RPMI7951 (cell line): ENCODE results near the gene QRFP. TPM values are rescaled to one million over a fixed set of nuclear protein-coding genes. Genes with fewer than 3 reads are reported as not detected.

ENCODE experiments used
- DNase-seq: peaks from one replicate; pipeline ENCODE4 v3.0.0-alpha.2; 2012; ENCODE audit warnings: low read depth
- total RNA-seq: library from RNA; depleted of rRNA; stranded (reverse); fragments of >200 nt; shearing (Covaris generic); gene quantifications from 2 replicates; pipeline ENCODE4 v1.2.3, GENCODE V29; 2014

QRFP gene
- total RNA-seq, 1 experiment from 2014 or later = not detected

DNA sequence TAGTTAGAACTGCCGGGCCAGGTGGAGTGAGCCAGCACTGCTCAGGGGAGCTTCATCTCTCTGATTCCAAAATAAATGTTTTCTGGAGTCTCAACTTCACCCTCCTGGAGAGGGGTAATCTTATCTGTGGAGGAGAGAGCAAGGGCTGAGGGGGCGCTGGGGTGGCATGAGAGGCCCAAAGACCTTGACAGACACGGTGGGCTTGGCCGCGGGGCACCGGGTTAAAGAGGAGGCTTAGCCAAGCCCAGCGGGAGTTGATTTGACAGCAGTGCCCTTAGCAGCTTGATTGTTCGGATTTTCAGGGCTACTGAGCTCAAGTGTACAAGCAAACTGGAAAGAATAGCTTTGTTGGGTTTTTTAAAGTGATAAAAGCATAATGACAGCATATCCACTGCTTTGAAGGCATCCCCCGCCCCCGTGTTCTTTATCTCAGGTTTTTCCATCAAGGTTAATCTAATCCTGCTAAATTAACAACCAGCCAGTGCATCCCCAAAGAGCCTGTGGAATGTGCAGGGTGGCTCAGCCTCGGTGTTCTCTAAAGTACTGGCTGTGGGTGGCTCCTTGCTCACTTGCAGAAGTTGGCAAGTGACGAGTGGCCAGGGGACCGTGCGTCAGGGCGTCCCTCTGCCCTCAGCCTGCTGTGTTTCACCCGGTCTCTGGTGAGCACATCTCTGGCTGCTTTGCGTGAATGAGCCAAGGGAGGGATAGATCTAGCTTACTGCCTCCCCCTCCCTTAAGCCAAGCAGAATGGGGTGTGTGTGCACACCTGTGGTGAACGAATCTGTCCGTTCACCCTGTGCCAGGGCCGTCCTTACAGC is 5.5 kb downstream of the QRFP start:
- no peak for DNase-seq

DNA sequence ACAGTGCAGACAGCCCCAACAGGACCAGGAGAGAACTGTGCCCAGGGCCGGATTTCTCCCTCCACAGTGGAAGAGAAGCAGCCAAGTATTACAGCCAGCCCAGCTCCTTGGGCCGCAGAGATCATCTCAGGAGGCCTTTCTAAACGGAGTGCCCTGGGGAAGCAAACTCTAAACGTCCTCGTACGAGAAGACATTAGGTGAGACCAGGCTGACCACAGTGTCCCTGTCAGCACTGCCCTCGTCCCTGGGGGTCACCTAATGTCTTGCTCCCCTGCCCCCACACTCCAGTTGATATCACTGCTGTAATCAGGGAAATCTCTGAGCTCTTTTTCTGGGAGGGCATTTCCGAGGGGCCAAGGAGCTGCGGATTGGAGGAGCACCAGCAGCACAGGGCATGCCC is 6.5 kb downstream of the QRFP start:
- no peak for DNase-seq

DNA sequence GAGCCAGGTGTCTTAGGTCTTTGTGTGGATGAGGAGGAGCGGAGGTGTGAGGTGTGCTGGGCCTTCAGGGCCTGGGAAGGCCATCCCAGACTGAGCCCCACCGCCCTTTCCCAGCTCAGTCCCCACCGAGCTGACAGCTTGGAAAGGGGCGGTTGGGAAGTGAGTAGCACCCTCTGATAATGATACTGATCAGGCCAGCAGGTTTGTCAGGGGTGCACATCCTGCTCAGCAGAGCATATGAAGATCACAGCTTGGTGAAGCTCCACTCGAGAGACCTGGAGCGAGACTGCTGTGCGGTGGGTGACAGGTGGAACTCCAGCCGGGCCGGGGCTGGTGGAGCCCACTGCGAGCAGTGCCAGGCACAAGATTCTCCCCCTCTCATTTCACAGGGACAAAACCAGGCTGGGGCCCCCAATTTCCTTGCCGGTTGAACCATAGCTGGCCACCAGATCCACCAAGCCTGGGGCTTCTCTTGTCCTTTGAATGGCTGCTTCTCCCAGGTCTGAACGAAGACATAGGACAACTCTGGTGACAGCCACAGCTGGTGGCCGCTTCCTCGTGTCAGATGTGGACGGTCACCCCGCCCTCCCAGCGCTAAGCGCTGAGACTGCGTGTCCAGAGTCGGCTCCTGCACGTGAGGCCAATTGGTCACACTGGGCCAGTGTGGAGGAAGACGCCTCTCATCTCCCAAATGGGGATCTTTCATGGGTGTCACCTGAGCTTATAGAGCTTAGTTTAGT is 8.3 kb downstream of the QRFP start:
- no peak for DNase-seq

DNA sequence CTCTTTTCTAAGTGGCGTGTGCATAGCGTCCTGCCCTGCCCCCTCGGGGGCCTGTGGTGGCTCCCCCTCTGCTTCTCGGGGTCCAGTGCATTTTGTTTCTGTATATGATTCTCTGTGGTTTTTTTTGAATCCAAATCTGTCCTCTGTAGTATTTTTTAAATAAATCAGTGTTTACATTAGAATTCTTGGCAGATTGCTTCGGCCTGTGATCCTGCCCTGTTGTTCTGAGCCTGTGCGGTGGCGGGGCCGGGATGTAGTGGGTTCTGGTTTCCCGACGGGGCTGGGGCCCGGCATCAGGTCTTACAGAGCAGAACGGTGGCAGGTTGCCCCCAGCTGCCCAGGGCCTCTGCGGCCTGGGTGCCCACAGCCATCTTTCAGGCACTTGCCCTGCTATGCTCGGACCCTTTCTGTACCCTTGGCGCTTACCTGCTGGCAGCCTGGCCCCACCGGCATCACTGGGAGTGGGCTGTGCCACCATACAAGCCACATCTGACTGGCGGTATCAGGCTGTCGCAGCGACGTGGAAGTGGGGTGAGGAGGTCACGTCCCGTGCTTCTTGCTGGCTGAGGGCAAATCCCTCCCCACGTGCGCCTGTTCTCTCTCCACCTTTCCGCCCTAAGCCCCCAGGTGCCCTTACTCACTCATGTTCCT is 9.0 kb downstream of the QRFP start:
- no peak for DNase-seq

DNA sequence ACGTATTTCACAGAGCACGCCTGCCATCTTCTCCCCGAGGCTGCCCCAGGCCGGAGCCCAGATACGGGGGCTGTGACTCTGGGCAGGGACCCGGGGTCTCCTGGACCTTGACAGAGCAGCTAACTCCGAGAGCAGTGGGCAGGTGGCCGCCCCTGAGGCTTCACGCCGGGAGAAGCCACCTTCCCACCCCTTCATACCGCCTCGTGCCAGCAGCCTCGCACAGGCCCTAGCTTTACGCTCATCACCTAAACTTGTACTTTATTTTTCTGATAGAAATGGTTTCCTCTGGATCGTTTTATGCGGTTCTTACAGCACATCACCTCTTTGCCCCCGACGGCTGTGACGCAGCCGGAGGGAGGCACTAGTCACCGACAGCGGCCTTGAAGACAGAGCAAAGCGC is 9.6 kb downstream of the QRFP start:
- no peak for DNase-seq

DNA sequence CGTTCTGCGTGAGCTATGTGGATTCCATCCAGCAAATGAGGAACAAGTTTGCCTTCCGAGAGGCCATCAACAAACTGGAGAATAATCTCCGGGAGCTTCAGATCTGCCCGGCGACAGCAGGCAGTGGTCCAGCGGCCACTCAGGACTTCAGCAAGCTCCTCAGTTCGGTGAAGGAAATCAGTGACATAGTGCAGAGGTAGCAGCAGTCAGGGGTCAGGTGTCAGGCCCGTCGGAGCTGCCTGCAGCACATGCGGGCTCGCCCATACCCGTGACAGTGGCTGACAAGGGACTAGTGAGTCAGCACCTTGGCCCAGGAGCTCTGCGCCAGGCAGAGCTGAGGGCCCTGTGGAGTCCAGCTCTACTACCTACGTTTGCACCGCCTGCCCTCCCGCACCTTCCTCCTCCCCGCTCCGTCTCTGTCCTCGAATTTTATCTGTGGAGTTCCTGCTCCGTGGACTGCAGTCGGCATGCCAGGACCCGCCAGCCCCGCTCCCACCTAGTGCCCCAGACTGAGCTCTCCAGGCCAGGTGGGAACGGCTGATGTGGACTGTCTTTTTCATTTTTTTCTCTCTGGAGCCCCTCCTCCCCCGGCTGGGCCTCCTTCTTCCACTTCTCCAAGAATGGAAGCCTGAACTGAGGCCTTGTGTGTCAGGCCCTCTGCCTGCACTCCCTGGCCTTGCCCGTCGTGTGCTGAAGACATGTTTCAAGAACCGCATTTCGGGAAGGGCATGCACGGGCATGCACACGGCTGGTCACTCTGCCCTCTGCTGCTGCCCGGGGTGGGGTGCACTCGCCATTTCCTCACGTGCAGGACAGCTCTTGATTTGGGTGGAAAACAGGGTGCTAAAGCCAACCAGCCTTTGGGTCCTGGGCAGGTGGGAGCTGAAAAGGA is 10.9 kb downstream of the QRFP start:
- no peak for DNase-seq

DNA sequence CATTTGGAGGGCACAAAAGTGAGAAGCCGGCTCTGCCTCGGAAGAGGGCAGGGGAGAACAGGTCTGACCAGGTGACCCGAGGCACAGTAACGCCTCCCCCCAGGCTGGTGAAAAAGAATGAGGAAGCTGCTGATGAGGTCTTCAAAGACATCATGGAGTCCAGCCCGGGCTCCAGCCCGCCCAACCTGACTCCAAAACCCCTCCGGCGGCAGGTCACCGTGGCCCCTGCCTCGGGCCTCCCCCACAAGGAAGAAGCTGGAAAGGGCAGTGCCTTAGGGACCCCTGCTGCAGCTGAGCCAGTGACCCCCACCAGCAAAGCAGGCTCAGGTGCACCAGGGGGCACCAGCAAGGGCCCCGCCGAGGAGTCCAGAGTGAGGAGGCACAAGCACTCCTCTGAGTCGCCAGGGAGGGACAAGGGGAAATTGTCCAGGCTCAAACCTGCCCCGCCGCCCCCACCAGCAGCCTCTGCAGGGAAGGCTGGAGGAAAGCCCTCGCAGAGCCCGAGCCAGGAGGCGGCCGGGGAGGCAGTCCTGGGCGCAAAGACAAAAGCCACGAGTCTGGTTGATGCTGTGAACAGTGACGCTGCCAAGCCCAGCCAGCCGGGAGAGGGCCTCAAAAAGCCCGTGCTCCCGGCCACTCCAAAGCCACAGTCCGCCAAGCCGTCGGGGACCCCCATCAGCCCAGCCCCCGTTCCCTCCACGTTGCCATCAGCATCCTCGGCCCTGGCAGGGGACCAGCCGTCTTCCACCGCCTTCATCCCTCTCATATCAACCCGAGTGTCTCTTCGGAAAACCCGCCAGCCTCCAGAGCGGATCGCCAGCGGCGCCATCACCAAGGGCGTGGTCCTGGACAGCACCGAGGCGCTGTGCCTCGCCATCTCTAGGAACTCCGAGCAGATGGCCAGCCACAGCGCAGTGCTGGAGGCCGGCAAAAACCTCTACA is 11.8 kb downstream of the QRFP start:
- DNase-seq = no peak

DNA sequence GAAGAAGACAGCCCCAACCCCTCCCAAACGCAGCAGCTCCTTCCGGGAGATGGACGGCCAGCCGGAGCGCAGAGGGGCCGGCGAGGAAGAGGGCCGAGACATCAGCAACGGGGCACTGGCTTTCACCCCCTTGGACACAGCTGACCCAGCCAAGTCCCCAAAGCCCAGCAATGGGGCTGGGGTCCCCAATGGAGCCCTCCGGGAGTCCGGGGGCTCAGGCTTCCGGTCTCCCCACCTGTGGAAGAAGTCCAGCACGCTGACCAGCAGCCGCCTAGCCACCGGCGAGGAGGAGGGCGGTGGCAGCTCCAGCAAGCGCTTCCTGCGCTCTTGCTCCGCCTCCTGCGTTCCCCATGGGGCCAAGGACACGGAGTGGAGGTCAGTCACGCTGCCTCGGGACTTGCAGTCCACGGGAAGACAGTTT is 12.5 kb downstream of the QRFP start:
- DNase-seq = no peak

DNA sequence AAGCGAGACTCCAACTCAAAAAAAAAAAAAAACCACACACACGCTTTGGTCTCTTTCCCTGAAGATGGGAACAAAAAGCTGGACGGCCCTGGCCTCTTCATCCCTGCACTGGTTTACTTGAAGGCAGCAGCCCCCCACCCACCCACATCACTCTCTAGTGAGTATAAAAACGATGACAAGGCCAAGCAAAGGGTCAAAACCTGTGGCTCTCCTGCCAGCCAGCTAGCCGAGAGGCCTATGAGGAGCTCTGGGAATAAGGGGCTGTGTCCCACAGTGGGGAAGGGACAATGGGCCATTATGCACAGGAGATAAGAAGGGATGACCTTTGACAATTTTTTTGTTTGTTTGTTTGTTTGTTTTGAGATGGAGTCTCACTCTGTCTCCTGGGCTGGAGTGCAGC is 13.1 kb downstream of the QRFP start:
- DNase-seq = no peak

DNA sequence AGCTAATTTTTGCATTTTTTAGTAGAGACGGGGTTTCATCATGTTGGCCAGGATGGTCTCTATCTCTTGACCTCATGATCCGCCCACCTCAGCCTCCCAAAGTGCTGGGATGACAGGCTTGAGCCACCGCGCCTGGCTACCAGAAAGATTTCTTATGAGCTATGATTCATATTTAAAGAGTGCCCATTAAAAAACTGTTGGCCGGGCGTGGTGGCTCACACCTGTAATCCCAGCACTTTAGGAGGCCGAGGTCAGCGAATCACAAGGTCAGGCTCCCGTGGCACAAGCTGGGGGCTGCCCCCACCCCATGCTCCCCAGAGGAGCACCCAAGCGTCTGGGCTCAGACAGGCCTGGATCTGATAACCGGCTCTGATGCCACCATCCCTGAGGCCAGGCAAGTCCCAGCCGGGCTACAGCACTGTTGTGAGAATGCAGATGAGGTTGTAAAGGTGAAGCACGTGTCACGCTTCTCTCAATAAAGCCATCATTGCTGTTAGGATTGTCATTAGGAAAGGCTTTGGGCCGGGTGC is 13.9 kb downstream of the QRFP start:
- no peak for DNase-seq

DNA sequence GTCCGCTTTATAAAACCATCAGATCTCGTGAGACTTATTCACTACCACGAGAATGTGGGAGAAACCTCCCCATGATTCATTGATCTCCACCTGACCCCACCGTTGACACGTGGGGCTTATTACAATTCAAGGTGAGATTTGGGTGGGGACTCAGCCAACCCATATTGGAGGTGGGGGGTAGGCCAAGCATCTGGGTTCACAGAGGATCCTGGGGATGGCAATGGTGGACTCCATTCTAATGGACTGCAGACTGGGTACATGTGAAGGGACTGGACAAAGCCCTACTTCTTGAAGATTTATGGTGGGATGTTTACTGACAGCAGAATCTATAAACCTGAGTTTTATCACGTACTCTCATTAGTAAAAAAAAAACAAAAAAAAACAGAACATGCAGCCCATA is 15.1 kb downstream of the QRFP start:
- no peak for DNase-seq

DNA sequence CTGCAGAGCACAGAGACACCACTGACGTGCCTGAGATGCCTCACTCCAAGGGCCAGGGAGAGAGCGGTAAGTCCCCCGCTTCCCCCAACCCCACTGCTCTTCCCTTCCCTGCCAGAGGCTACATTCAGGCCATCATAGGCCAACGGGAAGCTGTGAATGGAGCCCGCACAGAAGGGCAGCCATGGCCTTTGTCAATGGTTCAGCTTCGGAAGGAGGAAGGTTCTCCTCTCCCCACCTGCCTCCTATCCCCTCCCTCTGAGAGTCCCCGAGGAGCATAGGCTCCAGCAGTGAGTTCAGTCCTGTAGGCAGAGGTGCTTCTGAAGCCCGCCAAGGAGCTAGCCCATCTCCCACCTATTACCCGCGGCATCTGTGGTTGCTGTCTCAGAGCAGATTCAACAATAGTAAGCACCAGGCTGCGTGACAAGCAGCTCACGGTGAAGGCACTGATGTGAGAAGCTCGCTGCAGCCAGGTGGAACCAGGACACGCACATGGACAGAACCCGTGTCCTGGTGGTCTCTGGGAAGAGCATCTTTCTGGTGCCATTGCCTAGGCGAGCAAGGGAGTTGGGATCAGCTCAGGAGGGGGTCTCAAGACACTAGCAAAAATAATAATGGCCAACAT is 15.9 kb downstream of the QRFP start:
- DNase-seq = no peak

DNA sequence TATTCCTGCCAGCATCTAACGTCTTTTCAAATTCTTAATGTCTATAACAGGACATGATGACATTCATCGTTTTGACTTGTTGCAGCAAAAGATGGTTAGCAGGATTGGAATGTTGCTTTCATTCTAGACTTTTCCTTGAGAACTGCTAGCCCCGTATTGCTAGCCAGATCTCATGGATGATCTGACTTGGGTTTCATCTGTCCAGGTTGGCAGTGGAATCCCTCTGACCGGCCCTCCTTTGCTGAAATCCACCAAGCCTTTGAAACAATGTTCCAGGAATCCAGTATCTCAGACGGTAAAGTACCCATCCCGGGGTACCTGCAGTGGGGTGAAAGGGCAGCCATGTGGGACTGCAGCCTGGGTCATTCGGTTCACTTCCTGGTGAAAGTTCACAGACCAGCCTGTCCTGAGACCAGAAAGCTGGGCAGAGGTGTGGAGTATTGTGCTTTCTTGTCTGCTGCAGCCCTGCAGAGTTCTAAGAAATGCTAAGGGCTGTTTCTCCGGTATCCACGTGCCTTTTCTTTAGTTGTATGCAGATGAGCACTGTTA is 16.7 kb downstream of the QRFP start:
- DNase-seq = no peak

DNA sequence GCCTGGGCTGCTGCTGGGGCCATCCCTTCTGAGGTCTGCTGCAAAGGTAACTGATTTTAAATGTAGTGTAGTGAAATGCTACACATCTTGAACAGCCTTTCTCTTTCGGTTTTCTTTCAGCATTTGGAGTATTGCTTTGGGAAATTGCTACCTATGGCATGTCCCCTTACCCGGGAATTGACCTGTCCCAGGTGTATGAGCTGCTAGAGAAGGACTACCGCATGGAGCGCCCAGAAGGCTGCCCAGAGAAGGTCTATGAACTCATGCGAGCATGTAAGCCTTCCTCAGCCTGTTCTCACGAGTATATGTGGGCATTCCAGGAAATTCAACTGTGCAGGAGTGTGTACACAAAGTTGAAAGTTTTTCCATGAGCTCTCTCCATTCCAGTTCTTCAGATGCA is 18.3 kb downstream of the QRFP start:
- no peak for DNase-seq

DNA sequence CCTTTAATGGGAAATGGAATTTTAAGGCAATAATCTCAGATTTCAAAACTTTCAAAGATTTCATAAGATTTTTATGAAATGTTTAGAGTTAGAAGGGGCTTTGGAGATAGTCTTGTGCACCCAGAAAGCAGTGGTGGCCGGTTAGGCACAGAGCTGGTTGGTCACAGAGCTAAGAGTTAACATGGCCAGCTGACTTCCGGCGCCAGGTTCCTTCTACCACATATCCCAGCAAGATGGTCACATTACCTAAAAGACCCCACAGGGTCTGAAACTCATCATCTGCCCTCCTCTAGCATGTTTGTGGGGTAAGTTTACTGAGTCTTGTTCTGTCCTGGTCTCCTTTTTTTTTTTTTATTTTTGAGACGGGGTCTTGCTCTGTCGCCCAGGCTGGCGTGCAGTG is 19.3 kb downstream of the QRFP start:
- no peak for DNase-seq

DNA sequence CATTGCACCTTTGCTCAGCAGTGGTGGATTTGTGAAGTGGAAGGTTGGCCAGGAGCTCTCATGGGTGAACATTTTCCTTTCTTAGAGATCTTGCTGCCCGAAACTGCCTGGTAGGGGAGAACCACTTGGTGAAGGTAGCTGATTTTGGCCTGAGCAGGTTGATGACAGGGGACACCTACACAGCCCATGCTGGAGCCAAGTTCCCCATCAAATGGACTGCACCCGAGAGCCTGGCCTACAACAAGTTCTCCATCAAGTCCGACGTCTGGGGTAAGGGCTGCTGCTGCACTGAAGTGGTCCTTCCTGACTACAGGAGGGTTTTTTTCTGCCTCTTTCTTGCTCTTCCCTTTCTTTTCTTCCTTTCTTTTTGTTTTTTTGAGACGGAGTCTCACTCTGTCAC is 21.8 kb downstream of the QRFP start:
- DNase-seq = no peak

DNA sequence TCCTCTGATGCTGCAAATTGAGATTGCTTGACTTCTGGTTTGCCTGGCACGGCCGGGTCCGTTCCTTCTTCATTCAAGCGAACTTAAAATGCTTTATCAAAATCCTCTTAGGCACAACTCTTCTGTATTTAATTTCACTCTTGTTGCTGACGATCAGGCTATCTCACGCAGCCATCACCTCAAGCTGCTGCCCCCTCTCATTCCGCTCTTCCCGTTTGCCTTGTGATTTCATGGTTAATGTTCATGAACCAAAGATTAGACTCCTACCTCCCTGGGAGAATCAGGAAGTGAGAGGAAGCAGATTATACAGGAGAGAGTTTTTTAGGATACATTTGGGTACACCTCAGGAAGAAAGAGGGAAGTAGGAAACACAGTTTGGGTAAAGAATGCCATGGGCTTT is 22.6 kb downstream of the QRFP start:
- DNase-seq = no peak

DNA sequence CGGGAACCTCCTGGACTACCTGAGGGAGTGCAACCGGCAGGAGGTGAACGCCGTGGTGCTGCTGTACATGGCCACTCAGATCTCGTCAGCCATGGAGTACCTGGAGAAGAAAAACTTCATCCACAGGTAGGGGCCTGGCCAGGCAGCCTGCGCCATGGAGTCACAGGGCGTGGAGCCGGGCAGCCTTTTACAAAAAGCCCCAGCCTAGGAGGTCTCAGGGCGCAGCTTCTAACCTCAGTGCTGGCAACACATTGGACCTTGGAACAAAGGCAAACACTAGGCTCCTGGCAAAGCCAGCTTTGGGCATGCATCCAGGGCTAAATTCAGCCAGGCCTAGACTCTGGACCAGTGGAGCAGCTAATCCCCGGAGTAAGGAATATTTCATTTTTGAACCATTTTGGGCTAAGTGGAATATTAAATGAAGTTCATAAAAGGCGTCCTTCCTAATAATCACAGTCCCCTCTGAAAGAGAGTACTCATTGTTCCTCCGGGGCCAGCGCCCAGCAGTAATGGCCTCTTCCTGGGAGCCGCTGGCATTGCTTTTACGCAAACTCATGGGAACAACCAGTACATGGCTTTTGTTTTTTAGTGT is 23.6 kb downstream of the QRFP start:
- no peak for DNase-seq

DNA sequence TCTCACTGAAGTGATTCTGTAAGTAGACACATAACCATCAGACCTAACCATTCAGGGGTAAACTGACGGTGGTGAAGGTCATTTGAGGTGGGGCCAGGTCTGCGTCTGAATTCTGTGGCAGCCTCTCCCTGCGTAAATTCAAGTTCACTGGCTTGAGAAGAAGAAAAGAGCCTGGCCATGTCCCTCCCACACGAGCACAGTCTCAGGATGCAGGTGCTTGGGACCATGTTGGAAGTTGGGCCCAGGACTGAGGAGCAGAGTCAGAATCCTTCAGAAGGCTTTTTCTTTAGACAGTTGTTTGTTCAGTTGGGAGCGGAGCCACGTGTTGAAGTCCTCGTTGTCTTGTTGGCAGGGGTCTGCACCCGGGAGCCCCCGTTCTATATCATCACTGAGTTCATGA is 24.1 kb downstream of the QRFP start:
- no peak for DNase-seq
